Spinal cord (tissue), 10 donors: ENCODE data around the gene AGBL3. TPM values are rescaled to one million over a fixed set of nuclear protein-coding genes. Genes with fewer than 3 reads are reported as not detected.

Experiments
- DNase-seq, 6 donors: peaks; one replicate each; pipeline versions ENCODE4 v3.0.0 to v3.0.0-alpha.2; 2013 to 2015; ENCODE audit warnings: low spot score in 6 of 6, low read depth in 4 of 6
- H3K27ac ChIP-seq: one replicate; pipeline ENCODE4 v1.5.1; 2013; ENCODE audit warnings: low read depth, low read length, control low read depth
- H3K27me3 ChIP-seq: one replicate; pipeline ENCODE4 v1.6.1; 2013; ENCODE audit warnings: low read length; ENCODE audit not compliant: control insufficient read depth, insufficient read depth
- H3K36me3 ChIP-seq: one replicate; pipeline ENCODE4 v1.6.1; 2013; ENCODE audit warnings: low read length; ENCODE audit not compliant: control insufficient read depth, insufficient read depth
- H3K4me1 ChIP-seq: one replicate; pipeline ENCODE4 v1.6.1; 2013; ENCODE audit warnings: low read length; ENCODE audit not compliant: control insufficient read depth, insufficient read depth
- H3K4me3 ChIP-seq: one replicate; pipeline ENCODE4 v1.5.1; 2013; ENCODE audit warnings: low read depth, low read length, control low read depth
- H3K9me3 ChIP-seq: one replicate; pipeline ENCODE4 v1.6.1; 2013; ENCODE audit warnings: low read length; ENCODE audit not compliant: control insufficient read depth, insufficient read depth
- WGBS: methylation state at CpG from one replicate; pipeline ENCODE4 v1.1.5; 2013; ENCODE audit warnings: missing lambda C conversion rate; ENCODE audit not compliant: insufficient coverage; 5-methylcytosine and 5-hydroxymethylcytosine counted together
- polyA plus RNA-seq, 2 donors: library from polyadenylated mRNA; unstranded; fragments of 120-200 nt; gene quantifications; one replicate each; pipeline ENCODE4 v1.2.1, GENCODE V29; 2013; ENCODE audit not compliant: insufficient read length in 2 of 2
- total RNA-seq, 2 donors: library from RNA; depleted of rRNA in 1 of 2; stranded (reverse); fragments of 120-200 nt in 1 of 2; fragments of >200 nt in 1 of 2; gene quantifications; one replicate each; pipeline versions ENCODE4 v1.2.3 to v1.2.4, GENCODE V29; 2013 to 2014
- donor health status: healthy.

AGBL3 gene
- total and polyA plus RNA-seq, 4 donors = 5.5 to 8.3 (median 6.8) TPM

GRCh38 chr7:134993877-134994456 lies 7.7 kb downstream of the AGBL3 start:
- WGBS = 86% methylated on average over 1 of the region's 2 CpGs
- DNase-seq = no peak

GRCh38 chr7:134995239-134996096 lies 9.2 kb downstream of the AGBL3 start:
- H3K4me3 ChIP-seq = no peak overlapping the region
- no peak overlapping the region for H3K27ac ChIP-seq
- H3K9me3 ChIP-seq = no peaks in the 10 kb centered on the region
- WGBS = 81% methylated on average over 4 of the region's 6 CpGs
- peaks cover 5% of the 10 kb centered on the region for H3K36me3 ChIP-seq
- no peak for DNase-seq
- H3K27me3 ChIP-seq = no peaks in the 10 kb centered on the region
- no peaks in the 10 kb centered on the region for H3K4me1 ChIP-seq

More at GRCh38 chr7:134993877-134994456, 7.7 kb downstream of the AGBL3 start:
- Histone ChIP-seq H3K9me3 (no peaks in the 10 kb centered on the region), H3K27ac (no peak overlapping the region), H3K27me3 (no peaks in the 10 kb centered on the region), H3K36me3 (peaks cover 5% of the 10 kb centered on the region), H3K4me1 (no peaks in the 10 kb centered on the region), H3K4me3 (no peak overlapping the region)

- DNase-seq = peak in 4 of 6 donors; percentile 7 to 60 (median 33)
- no peak overlapping the region for H3K27ac ChIP-seq
Measured at GRCh38 chr7:134996097-134996550, 9.8 kb downstream of the AGBL3 start.

GRCh38 chr7:134997214-134997885 lies 11.0 kb downstream of the AGBL3 start:
- no peaks in the 10 kb centered on the region for H3K4me1 ChIP-seq
- no peak for DNase-seq
- no peak overlapping the region for H3K4me3 ChIP-seq
- no peak overlapping the region for H3K27ac ChIP-seq
- no peaks in the 10 kb centered on the region for H3K27me3 ChIP-seq
- 95% methylated on average over 3 of the region's 3 CpGs for WGBS
- no peaks in the 10 kb centered on the region for H3K9me3 ChIP-seq
- H3K36me3 ChIP-seq = peaks cover 5% of the 10 kb centered on the region

More at GRCh38 chr7:134996097-134996550, 9.8 kb downstream of the AGBL3 start:
- no peaks in the 10 kb centered on the region for H3K27me3 ChIP-seq
- WGBS = 6% methylated on average over 2 of the region's 2 CpGs
- no peaks in the 10 kb centered on the region for H3K9me3 ChIP-seq
- H3K4me3 ChIP-seq = no peak overlapping the region
- peaks cover 5% of the 10 kb centered on the region for H3K36me3 ChIP-seq
- H3K4me1 ChIP-seq = no peaks in the 10 kb centered on the region

GRCh38 chr7:134999136-134999535 lies 12.8 kb downstream of the AGBL3 start:
- H3K36me3 ChIP-seq = peaks cover 5% of the 10 kb centered on the region
- H3K4me3 ChIP-seq = no peak overlapping the region
- WGBS = no CpG with 5 or more reads among the region's 3 CpGs
- no peaks in the 10 kb centered on the region for H3K4me1 ChIP-seq
- no peaks in the 10 kb centered on the region for H3K27me3 ChIP-seq
- no peak overlapping the region for H3K27ac ChIP-seq
- no peak for DNase-seq
- H3K9me3 ChIP-seq = no peaks in the 10 kb centered on the region

GRCh38 chr7:135001390-135002165 lies 15.3 kb downstream of the AGBL3 start:
- no peak for DNase-seq
- H3K27me3 ChIP-seq = no peaks in the 10 kb centered on the region
- H3K9me3 ChIP-seq = no peaks in the 10 kb centered on the region
- no peaks in the 10 kb centered on the region for H3K4me1 ChIP-seq
- H3K36me3 ChIP-seq = no peaks in the 10 kb centered on the region
- H3K27ac ChIP-seq = no peak overlapping the region
- no peak overlapping the region for H3K4me3 ChIP-seq
- no CpG with 5 or more reads among the region's 1 CpG for WGBS

GRCh38 chr7:135012229-135012628 lies 25.9 kb downstream of the AGBL3 start:
- Histone ChIP-seq H3K4me1 (no peaks in the 10 kb centered on the region), H3K27ac (no peak overlapping the region), H3K36me3 (no peaks in the 10 kb centered on the region), H3K9me3 (peaks cover 2% of the 10 kb centered on the region), H3K4me3 (no peak overlapping the region), H3K27me3 (no peaks in the 10 kb centered on the region)
- no peak for DNase-seq

GRCh38 chr7:135023622-135024021 lies 37.3 kb downstream of the AGBL3 start:
- H3K36me3 ChIP-seq = no peaks in the 10 kb centered on the region
- DNase-seq = no peak
- H3K4me3 ChIP-seq = no peak overlapping the region
- H3K9me3 ChIP-seq = peaks cover 1% of the 10 kb centered on the region
- WGBS = 92% methylated on average over 2 of the region's 2 CpGs
- H3K27me3 ChIP-seq = no peaks in the 10 kb centered on the region
- H3K4me1 ChIP-seq = no peaks in the 10 kb centered on the region
- H3K27ac ChIP-seq = no peak overlapping the region

- no peaks in the 10 kb centered on the region for H3K9me3 ChIP-seq
- WGBS = no CpG with 5 or more reads among the region's 2 CpGs
- H3K4me1 ChIP-seq = no peaks in the 10 kb centered on the region
- no peaks in the 10 kb centered on the region for H3K36me3 ChIP-seq
- no peaks in the 10 kb centered on the region for H3K27me3 ChIP-seq
- H3K4me3 ChIP-seq = no peak overlapping the region
- no peak overlapping the region for H3K27ac ChIP-seq
- no peak for DNase-seq
Measured at GRCh38 chr7:135035252-135035651, 48.9 kb downstream of the AGBL3 start.
